Measurements from ENCODE around the gene NRXN2. TPM values are rescaled to one million over a fixed set of nuclear protein-coding genes. Genes with fewer than 3 reads are reported as not detected.

NRXN2 gene
- total RNA-seq, 1 donor from 2014 or later = 2.2 TPM

- H3K4me3 ChIP-seq = no peak overlapping the region
- peaks cover 14% of the 10 kb centered on the region for H3F3A ChIP-seq (ENCODE audit: low read depth)
- H3K36me3 ChIP-seq = no peaks in the 10 kb centered on the region
- peaks cover 43% of the 10 kb centered on the region for H3K27me3 Mint-ChIP-seq (ENCODE audit: insufficient read depth, low read depth)
- H3K4me3 Mint-ChIP-seq = no peak overlapping the region
- TF ChIP-seq EZH2 (IDR thresholded peaks at IDR 0.05) (no peak), EZH2phosphoT487 (IDR thresholded peaks at IDR 0.05) (no peak)
- TF ChIP-seq, protein P1, sequence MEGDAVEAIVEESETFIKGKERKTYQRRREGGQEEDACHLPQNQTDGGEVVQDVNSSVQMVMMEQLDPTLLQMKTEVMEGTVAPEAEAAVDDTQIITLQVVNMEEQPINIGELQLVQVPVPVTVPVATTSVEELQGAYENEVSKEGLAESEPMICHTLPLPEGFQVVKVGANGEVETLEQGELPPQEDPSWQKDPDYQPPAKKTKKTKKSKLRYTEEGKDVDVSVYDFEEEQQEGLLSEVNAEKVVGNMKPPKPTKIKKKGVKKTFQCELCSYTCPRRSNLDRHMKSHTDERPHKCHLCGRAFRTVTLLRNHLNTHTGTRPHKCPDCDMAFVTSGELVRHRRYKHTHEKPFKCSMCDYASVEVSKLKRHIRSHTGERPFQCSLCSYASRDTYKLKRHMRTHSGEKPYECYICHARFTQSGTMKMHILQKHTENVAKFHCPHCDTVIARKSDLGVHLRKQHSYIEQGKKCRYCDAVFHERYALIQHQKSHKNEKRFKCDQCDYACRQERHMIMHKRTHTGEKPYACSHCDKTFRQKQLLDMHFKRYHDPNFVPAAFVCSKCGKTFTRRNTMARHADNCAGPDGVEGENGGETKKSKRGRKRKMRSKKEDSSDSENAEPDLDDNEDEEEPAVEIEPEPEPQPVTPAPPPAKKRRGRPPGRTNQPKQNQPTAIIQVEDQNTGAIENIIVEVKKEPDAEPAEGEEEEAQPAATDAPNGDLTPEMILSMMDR (IDR thresholded peaks at IDR 0.05) = no peak
- DNase-seq (ENCODE audit: low spot score) = no peak
- no peak overlapping the region for H3K27ac ChIP-seq
- H3K36me3 Mint-ChIP-seq = no peaks in the 10 kb centered on the region
- H3K79me2 ChIP-seq (ENCODE audit: low read depth) = no peaks in the 10 kb centered on the region
- no peaks in the 10 kb centered on the region for H3K9me3 Mint-ChIP-seq
- H3K9me3 ChIP-seq (ENCODE audit: low read depth) = no peaks in the 10 kb centered on the region
- peaks cover 94% of the 10 kb centered on the region for H3K27me3 ChIP-seq
- H3K4me1 Mint-ChIP-seq = peaks cover 40% of the 10 kb centered on the region
- H4K20me1 ChIP-seq (ENCODE audit: low read depth) = peaks cover 22% of the 10 kb centered on the region
- H3K4me2 ChIP-seq = no peak overlapping the region
- H3K9ac ChIP-seq = no peak overlapping the region
- no peak overlapping the region for H2AFZ ChIP-seq (replicated peaks)
- no peaks in the 10 kb centered on the region for H3K4me1 ChIP-seq
- no peak overlapping the region for H3K27ac Mint-ChIP-seq
Measured at GRCh38 chr11:64718780-64719124, 4.2 kb downstream of the NRXN2 start.

- Histone ChIP-seq H4K20me1 (ENCODE audit: low read depth) (peaks cover 23% of the 10 kb centered on the region), H3K36me3 (no peaks in the 10 kb centered on the region), H2AFZ (replicated peaks) (no peak overlapping the region), H3K9ac (no peak overlapping the region), H3K4me1 (no peaks in the 10 kb centered on the region), H3F3A (ENCODE audit: low read depth) (peaks cover 16% of the 10 kb centered on the region), H3K27me3 (peaks cover 99% of the 10 kb centered on the region), H3K9me3 (ENCODE audit: low read depth) (no peaks in the 10 kb centered on the region), H3K27ac (no peak overlapping the region), H3K4me2 (no peak overlapping the region), H3K4me3 (no peak overlapping the region), H3K79me2 (ENCODE audit: low read depth) (no peaks in the 10 kb centered on the region)
- Mint-ChIP-seq H3K27me3 (ENCODE audit: insufficient read depth, low read depth) (peaks cover 43% of the 10 kb centered on the region), H3K36me3 (no peaks in the 10 kb centered on the region), H3K4me3 (no peak overlapping the region), H3K9me3 (no peaks in the 10 kb centered on the region), H3K27ac (no peak overlapping the region), H3K4me1 (peaks cover 40% of the 10 kb centered on the region)
- DNase-seq (ENCODE audit: low spot score) = no peak
- TF ChIP-seq EZH2phosphoT487 (IDR thresholded peaks at IDR 0.05) (no peak), EZH2 (IDR thresholded peaks at IDR 0.05) (no peak)
- TF ChIP-seq, protein P1 (IDR thresholded peaks at IDR 0.05) = no peak
Measured at GRCh38 chr11:64718084-64718779, 4.8 kb downstream of the NRXN2 start.

DNA sequence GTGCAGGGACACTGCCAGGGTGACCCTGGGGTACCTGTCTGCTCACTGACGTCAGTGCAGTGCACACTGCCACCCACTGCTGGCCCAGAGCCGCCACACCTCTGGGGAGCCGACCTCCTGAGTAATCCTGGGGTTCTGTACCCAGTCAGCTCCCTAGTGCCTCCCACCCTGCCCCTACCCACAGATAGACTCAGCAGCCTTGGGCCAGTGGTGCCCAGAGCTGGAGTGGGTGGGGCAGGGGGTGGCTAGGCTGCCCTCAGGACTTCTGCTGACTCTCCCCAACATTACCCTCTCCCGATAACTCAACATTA, 5.8 kb downstream of the NRXN2 start:
- Histone ChIP-seq H3K36me3 (no peaks in the 10 kb centered on the region), H2AFZ (replicated peaks) (no peak overlapping the region), H3K4me1 (no peaks in the 10 kb centered on the region), H3F3A (ENCODE audit: low read depth) (peaks cover 16% of the 10 kb centered on the region), H3K4me3 (no peak overlapping the region), H3K9me3 (ENCODE audit: low read depth) (no peaks in the 10 kb centered on the region), H4K20me1 (ENCODE audit: low read depth) (peaks cover 29% of the 10 kb centered on the region), H3K9ac (no peak overlapping the region), H3K27ac (no peak overlapping the region), H3K79me2 (ENCODE audit: low read depth) (no peaks in the 10 kb centered on the region), H3K27me3 (peaks cover 99% of the 10 kb centered on the region), H3K4me2 (no peak overlapping the region)
- H3K9me3 Mint-ChIP-seq = no peaks in the 10 kb centered on the region
- no peak for DNase-seq (ENCODE audit: low spot score)
- TF ChIP-seq EZH2 (IDR thresholded peaks at IDR 0.05) = no peak
- TF ChIP-seq, protein P1 (IDR thresholded peaks at IDR 0.05) = no peak
- TF ChIP-seq EZH2phosphoT487 (IDR thresholded peaks at IDR 0.05) = no peak
- no peak overlapping the region for H3K27ac Mint-ChIP-seq
- H3K4me1 Mint-ChIP-seq = peaks cover 40% of the 10 kb centered on the region
- no peak overlapping the region for H3K4me3 Mint-ChIP-seq
- H3K27me3 Mint-ChIP-seq (ENCODE audit: insufficient read depth, low read depth) = peaks cover 43% of the 10 kb centered on the region
- H3K36me3 Mint-ChIP-seq = no peaks in the 10 kb centered on the region
